GM21717 (cell line): ENCODE measurements around the gene HLA-DQA1.
"Not testable (repeated sequence)": the region's sequence is repeated elsewhere in the genome, so short reads cannot be mapped to it uniquely, and the experiment has no call there.

Experiments used
- ATAC-seq: cut with Tn5 transposase; IDR thresholded peaks from one replicate; pipeline ENCODE4 v1.9.1; 2021; ENCODE audit warnings: mild to moderate bottlenecking, moderate library complexity; ENCODE audit not compliant: unreplicated experiment

The HLA-DQA1 gene

DNA sequence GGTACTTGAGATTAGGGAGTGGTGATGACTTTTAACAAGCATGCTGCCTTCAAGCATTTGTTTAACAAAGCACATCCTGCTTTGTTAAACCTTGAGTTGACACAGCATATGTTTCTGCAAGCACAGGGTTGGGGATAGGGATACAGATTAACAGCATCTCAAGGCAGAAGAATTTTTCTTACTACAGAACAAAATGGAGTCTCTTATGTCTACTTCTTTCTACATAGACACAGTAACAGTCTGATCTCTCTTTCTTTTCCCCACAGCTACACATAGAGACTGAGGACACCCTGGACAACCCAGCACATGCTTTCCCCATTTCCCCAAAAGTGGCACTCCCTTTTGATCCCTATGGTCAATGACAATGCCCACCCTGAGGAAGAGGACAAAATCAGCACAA is 20.6 kb downstream of the HLA-DQA1 start:
- not testable (repeated sequence) for ATAC-seq

DNA sequence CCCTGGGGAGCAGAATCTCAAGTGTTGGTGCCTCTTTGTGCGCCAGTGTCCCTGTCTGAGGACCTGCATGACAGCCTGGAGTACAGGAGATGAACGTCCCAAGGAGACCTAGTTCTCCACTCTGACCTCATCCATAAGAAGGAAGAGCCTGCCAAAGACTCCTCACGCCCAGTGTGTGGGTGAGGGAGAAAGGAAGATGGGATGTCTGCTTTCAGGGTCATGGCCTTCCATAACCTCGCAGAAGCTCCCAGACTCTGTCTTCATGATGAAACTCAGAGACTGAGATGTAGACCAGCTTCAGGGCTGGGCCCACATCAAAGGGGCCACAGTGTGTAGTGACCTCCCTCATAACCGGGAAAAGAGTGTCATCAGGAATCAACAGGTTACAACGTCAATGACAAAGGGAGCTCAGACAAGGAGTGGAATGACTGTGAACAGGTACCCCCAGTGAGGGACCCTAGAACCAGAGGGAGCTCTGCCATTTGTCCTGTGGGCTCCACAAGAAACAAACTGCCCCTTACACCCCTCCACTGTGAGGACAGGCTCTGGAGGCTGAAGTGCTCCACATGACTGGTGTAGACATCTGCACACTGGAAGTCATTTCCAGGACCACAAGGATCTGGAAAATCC is 21.2 kb downstream of the HLA-DQA1 start:
- ATAC-seq = no peak

DNA sequence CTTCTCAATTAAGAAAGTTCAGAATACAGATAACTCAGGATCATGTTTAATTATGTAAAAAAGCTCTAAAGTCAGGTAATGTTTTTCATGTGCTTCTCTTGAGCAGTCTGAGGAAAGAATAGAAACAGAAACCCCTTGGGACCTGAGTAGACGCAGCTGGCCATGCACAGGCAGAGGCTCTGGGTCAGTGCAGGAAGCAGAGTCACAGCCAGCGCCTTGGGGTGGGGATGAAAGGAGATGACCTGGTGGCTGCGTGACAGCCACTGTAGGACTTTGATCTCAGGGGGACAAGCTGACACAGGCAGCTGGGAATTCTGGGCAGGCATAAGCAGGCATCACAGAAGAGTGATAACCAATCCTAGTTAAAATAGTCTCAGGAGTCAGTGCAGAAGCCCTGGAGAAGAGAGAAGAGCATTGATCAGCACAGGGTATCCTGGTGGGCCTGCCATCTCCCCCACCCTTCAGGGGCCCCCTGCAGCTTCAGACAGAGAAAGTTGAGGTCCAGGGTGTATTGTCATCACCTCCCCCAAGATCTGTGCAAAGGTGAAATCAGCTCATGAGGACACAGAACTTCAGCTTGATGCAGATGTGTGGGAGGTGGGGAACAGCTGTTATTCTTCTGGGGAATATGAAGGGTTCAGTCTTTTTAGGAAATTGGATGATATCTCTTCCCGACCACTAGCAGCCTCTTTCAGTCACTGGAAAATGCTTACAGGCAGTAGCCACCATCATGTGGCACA is 22.8 kb downstream of the HLA-DQA1 start:
- ATAC-seq = peak; percentile 56

DNA sequence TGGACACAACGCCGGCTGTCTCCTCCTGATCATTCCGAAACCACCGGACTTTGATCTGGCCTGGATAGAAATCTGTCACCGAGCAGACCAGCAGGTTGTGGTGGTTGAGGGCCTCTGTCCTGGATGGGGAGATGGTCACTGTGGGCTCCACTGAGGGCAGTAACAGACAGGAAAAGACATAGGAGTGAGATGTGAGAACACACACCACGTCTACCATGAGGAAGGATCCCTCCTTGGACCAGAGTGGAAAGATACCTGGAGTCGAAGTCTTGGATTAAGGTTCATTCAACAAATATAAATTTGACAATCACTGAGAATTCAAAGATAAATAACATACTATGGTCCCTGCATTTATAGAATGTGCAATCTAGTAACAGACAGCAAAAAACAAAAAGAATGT is 24.9 kb downstream of the HLA-DQA1 start:
- ATAC-seq = no peak

DNA sequence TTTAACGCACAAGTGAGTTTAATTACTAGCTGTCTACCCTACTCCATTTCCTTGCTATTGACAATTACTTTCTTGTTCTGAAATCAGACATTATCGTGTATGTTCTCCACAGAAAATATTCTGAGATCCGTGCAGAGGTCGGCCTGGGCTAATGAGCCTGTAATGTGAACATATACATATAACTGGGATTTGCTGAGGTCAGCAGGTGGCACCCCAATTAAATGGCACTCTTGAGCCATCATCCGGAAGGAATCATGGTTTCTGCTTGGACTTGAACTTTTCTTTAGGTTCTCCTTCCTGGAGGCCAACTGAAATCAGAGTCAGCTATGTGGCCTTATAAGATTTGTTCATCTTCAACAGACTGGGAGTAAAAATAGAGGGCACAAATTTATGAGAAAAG is 25.6 kb downstream of the HLA-DQA1 start:
- ATAC-seq = no peak

DNA sequence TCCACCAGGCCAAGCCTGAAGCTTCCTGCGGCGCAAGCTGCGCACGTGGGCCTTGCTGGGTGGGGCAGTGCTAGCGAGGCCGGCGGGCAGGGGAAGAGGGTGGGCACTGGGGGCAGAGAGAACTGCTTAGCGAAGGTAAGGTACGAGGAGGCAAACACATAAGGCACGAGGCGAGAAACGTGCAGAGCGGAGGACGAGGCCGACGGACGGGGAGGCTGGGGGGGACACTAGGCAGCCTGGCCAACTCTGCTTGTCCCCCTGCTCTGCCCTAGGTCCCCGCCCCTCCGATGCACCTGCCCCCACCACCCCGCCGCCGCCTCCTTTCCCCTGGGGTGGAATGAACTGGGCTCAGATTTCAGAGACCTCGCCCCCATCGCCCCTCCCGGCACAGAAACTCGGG is 27.1 kb downstream of the HLA-DQA1 start:
- no peak for ATAC-seq

DNA sequence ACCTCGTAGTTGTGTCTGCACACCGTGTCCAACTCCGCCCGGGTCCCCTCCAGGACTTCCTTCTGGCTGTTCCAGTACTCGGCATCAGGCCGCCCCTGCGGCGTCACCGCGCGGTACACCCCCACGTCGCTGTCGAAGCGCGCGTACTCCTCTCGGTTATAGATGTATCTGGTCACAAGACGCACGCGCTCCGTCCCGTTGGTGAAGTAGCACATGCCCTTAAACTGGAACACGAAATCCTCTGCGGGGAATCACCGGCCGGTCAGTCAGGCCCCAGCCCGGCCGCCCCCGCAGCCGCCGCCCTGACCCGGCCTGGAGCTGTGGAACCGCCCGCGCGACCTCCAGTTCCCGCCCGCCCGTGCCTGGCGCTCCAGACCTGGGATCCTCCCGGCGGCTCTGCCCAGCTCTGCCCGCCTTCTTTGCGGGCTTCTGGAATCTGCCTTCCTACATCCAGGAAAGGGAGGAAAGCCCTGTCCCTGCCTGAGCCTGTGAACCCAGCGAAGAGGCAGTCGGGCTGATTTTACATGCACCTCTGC is 27.7 kb downstream of the HLA-DQA1 start:
- no peak for ATAC-seq

DNA sequence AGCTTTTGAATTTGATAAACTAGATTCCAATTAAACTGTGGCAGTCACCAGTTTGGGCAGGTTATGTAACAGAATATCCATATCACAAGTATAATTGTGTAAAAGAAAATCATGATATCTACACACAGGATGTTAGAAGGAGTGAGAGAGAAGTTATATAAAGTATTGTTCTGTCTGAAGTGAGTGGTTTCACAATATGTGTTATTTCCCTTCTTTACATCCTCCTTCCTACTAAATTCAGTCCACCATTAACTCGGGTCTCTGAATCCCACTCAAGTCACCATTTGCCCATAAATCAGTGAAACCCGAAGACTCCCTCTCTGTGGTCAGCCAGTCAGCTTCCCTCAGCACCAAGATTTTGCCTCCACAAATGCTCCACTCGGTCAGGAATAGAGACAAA is 28.5 kb downstream of the HLA-DQA1 start:
- no peak for ATAC-seq

DNA sequence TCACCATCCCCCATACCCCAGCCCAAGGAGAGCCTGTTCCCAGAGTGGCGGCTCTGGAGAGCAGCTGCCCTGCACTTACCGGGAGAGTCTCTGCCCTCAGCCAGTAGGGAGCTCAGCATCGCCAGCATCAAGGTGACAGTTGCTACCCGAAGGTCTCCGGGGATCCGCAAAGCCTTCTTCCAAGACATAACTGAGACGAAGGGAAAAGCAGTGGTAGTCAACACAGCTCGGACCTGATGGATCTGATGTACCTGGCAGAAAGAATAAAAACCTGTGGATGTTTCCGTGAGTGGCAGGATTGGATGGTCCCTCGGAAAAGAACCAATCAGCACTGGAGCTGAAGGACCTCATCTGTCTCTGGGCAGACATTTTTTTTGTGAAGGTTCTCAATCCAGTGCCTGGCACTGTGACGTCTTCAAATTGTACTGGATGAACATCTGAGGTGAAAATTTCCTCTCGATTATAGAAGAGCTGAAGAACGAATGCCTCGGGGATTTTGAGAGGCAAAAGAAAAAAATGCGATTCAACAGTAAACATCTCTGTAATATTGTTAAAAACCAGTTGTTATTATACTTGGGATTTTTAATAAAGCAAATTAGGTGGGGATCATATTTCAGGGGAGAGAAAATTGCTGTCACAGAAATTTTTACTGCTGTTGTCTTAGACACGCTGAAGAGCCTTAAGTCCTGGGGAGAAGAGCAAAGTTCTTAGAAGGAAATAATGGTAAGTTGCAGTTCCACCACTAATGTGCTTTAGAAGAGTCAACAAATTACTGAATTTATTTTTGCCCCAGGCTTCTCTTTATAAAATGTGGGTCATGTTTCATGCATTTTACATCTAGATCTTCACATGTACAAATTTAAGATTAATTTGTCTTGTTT is 29.5 kb downstream of the HLA-DQA1 start, which contains the start of gene HLA-DQB1:
Gene HLA-DQB1 (minus strand): TSS at position 238 of the 881 bp plus-strand sequence. CDS start 50 bp downstream, at position 188.
- ATAC-seq = peak; percentile 49

DNA sequence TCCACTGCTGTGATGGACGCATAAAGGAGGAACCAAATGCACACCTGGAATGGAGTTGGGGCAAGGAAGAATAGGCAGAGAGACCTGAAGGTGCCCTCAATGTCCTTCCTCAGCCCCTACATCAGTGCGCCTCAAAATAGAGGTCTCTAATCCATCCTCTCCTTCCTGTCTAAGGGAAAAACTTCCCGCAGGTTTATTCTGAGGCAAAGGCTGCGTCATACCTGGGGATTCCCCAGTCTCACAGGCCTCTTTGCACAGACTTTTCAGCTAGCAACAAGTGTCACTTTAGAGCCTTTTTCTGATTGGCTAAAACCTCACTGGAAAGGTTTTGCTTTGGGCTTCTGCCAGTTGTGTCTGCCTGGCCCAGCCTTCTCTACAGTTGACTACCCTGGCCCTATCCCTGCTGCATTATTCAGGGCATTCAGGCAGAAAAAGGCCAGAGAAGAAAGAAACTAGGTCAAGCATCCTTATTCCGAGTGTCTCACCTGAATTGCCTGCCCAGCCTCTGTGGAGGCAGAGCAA is 31.1 kb downstream of the HLA-DQA1 start:
- ATAC-seq = peak; percentile 56

DNA sequence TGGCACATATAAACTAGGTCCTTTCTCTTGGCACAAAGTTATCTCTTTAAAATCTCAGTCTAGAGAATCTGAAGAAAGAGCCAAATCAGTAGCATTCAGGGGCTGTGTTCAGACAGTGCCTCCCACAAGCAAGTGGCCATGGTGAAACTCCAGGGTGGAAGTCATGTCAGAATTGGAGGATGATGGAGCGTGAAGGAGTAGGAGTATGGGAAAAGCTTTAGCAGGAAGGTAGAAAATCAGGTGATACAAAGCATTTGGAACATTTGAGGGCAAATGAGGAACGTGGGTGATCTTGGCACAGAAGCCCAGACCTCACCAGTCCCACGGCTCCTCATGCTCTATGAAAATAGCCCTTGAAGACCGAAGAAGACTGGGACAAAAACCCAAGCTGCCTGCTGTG is 32.0 kb downstream of the HLA-DQA1 start:
- ATAC-seq = no peak

DNA sequence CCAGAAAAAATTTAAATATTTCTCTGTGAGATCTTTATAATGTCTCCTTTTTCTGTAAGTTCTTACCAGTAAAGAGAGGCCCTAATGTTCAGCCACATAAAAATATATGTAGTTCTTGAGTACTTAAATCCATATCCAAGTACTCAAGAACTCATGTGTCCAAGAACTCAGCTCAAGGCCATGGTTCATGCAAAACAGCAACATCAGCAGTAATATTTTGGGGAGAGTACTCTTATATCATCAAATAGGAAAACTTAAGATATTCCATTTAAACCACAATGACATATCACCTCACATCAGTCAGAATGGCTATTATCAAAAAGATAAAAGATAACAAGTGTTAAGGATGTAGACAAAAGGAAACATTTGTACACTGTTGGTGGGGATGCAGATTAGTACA is 32.7 kb downstream of the HLA-DQA1 start:
- ATAC-seq = no peak

DNA sequence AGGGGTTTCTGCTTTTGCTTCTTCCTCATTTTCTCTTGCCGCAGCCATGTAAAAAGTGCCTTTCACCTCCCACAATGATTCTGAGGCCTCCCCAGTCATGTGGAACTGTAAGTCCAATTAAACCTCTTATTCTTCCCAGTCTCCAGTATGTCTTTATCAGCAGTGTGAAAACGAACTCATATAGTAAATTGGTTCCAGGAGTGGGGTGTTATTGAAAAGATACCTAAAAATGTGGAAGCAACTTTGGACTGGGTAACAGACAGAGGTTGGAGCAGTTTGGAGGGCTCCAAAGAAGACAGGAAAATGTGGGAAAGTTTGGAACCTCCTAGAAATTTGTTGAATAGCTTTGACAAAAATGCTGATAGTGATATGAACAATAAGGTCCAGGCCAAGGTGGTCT is 34.7 kb downstream of the HLA-DQA1 start:
- not testable (repeated sequence) for ATAC-seq

DNA sequence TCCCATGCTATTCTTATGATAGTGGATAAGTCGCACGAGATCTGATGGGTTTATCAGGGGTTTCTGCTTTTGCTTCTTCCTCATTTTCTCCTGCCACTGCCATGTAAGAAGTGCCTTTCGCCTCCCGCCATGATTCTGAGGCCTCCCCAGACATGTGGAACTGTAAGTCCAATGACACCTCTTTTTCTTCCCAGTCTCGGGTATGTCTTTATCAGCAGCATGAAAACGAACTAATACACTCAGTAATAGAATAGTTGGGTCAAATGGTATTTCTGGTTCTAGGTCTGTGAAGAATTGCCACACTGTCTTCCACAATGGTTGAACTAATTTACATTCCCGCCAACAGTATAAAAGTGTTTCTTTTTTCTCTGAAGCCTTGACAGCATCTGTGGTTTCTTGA is 36.9 kb downstream of the HLA-DQA1 start:
- ATAC-seq = not testable (repeated sequence)

DNA sequence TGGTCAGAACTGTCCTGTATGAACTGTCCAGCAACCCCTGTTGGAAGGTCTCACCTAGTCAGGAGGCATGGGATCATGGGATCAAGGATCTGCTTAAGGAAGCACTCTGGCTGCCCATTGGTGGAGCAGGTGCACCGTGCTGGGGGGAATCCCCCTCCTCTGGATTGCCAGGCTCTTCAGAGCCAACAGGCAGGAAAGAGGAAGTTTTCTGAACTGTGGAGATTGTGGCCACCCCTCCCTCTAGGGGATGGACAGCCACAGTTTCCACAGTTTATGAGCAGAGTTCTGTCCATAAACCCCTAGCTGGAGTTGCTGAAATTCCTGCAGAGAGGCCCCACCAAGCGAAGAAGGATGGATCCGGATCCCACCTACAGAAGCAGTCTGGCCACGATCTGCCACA is 42.3 kb downstream of the HLA-DQA1 start:
- ATAC-seq = no peak

DNA sequence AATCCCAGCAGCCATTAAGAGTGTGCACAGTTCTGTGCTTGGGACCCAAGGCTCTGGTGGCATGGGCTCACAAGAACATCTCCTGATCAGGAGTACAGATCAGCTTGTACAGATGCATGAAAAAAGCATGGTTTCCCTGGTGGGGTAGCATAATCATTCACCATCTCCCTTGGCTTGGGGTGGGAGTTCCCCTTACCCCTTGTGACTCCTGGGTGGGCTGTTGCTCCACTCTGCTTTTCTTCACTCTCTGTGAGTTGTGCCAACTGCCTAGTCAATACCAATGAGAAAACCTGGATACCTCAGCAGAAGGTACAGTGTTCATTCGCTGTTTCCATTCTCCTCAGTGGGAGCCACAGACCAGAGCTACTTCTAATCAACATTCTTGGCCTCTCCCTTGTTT is 42.8 kb downstream of the HLA-DQA1 start:
- no peak for ATAC-seq

DNA sequence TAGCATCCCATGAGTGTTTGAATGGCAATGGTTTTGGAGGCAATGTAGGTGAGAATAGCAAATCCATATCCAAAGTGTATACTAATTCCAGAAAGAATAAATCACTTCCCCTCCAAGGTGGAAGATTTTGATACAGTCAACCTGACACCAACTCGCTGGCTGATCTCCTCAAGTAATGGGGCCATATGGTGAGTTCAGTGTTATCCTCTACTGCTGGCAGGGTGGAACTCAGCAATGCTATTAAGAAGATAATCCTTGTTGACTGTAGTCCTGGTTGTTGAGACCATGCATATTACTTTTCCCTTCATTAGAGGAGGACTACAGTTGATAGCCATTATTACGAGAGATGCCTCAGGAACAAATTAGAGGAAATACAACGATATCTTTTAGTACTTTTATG is 47.0 kb downstream of the HLA-DQA1 start:
- no peak for ATAC-seq

DNA sequence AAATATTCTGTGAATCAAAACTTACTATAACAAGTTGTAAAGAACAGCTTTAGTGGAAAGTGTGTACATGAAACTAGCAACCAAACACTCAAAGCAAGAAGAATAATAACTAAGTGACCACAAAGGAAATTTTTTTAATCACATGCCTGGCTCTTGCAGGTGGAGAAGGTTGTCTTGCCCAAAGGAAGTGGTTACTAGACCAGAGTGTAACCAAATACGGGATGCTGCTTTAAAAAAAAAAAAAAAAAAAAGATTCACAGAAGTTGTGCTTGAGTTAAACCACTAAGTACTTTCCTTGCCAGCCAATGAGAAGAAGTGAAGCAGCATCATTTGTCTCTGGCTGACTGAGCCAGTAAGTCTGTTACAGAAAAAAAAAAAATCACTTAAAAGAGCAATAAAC is 48.4 kb downstream of the HLA-DQA1 start:
- peak; percentile 77 for ATAC-seq

DNA sequence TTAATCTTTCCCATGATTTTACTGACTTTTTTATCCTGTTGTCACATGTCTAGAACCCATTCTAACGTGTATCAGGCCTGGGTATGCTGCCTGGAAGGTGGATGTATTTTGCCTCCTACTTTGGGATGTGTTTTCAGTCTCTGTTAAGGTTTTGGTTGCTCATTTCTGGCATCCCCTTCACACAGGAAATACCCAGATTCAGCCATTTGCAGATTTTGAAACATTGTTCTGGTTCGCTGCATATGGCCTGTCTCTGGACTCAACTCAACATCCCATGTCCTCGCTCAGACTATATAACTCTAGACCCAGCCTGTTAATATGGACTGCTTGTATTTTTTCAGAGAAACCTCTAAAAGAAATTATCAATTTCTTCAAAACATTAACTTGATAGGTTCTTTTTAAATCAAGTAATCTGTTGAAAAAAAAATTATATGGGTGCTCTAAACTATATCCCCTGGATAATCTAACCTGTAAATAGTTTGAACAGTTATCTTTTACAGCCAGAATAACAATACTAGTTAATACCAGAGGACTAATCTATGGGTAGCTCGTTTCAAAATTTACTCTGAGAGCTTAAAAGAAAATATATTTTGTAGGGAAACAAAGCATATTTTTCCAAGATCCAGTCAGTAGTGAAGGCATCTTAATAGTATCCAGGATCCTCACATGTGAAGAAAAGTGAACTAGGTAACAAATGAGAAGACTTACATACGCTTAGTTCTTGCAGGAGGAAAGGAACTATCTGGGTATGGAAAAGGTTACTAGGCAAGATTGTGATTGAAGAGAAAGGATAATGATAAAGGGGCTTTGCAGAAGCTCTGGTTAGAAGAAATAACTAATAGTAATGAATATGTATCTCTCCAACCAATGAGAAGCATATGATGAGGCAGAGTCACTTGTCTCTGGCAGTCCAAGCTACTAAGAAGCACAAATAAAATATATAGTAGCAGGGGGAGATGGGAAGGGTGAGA is 52.6 kb downstream of the HLA-DQA1 start:
- no peak for ATAC-seq

DNA sequence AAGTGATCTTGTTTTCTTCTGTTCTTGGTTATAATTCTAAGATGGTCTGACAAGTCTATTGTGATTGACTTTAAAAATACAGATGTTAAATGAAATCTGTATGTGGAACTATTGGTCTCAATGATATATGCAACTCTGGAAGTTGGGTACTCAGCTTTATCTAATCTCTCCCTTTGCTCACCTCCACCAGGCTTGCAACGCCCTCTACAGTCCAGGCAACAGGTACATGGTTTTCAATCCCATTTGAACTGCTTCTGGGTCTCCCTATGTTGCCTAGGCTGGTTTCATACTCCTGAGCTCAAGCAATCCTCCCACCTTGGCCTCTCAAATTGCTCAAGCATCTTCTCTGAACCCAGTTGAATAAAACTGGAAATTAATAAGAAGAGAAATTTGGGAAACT is 54.8 kb downstream of the HLA-DQA1 start:
- no peak for ATAC-seq
